ENCODE results near the gene MTREX. TPM values are rescaled to one million over a fixed set of nuclear protein-coding genes. Genes with fewer than 3 reads are reported as not detected.
A peak's percentile ranks its signal among the peaks of the same experiment; 100 is the strongest.

MTREX gene
- 10 to 100 TPM; 15.7 to 32.8 (median 25.5) TPM for polyA plus RNA-seq (ENCODE audit: low read depth in 6 of 6)

- no peak within 1 kb of the TSS for H3K4me3 Mint-ChIP-seq
- H3K36me3 Mint-ChIP-seq: no peaks in the 10 kb centered on the region
- peaks cover 20 to 35% (median 30%) of the 10 kb centered on the region in 3 donors for H3K4me1 Mint-ChIP-seq
- no peak within 1 kb of the TSS for H3K27ac Mint-ChIP-seq
- DNase-seq: peak; percentile 90
- peaks cover 0 to 2% (median 0%) of the 10 kb centered on the region in 7 donors for H3K9me3 Mint-ChIP-seq
- peak; percentile 90 to 92 for ATAC-seq (ENCODE audit: low read depth in 2 of 2)
- H3K27me3 Mint-ChIP-seq: no peaks in the 10 kb centered on the region
Measured at GRCh38 chr5:55307383-55308253, at the start of gene MTREX, which contains the start of gene DHX29. Gene MTREX (plus strand): TSS chr5:55307989. CDS start chr5:55308014, 25 bp downstream. Gene DHX29 (minus strand): TSS chr5:55307694. CDS start chr5:55307573, 121 bp downstream.

DNA sequence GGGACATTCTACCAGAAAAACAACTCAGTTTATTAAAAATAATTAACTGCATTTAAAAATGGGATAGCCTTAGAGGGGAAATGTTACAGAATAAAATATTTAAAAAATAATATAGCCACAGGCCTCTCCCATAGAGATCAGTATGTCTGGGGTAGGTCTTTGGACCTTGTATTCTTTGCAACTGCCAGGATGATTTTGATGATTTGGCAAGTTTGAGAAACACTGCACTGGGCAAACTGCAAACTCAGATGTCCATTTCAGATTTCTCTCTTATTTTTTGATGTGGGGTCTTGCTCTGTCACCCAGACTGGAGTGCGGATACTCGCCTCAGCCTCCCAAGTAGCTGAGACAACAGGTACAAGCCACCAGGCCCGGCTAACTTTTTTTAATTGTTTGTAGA is 49.5 kb upstream of the MTREX start:
- Mint-ChIP-seq H3K4me3 (no peak overlapping the region), H3K9me3 (no peaks in the 10 kb centered on the region), H3K27ac (no peak overlapping the region), H3K27me3 (no peaks in the 10 kb centered on the region), H3K4me1 (no peaks in the 10 kb centered on the region), H3K36me3 (peaks cover 9 to 14% of the 10 kb centered on the region in 2 donors)
- ATAC-seq (ENCODE audit: low read depth in 2 of 2): no peak
- no peak for DNase-seq

- Mint-ChIP-seq H3K36me3 (peaks cover 30 to 53% of the 10 kb centered on the region in 2 donors), H3K4me3 (no peak overlapping the region), H3K9me3 (no peaks in the 10 kb centered on the region), H3K27ac (peak overlapping the region in 1 of 6 donors; percentile 49), H3K4me1 (no peaks in the 10 kb centered on the region), H3K27me3 (no peaks in the 10 kb centered on the region)
- ATAC-seq (ENCODE audit: low read depth in 2 of 2) (no peak), DNase-seq (no peak)
Measured at GRCh38 chr5:55276771-55277170, 31.0 kb upstream of the MTREX start.

- ATAC-seq (ENCODE audit: low read depth in 2 of 2): no peak
- no peak for DNase-seq
- Mint-ChIP-seq H3K27ac (peak overlapping the region in 1 of 6 donors; percentile 62), H3K4me3 (no peak overlapping the region), H3K4me1 (no peaks in the 10 kb centered on the region), H3K27me3 (no peaks in the 10 kb centered on the region), H3K9me3 (no peaks in the 10 kb centered on the region), H3K36me3 (peaks cover 30 to 46% of the 10 kb centered on the region in 2 donors)
Measured at GRCh38 chr5:55278778-55279177, 29.0 kb upstream of the MTREX start.

DNA sequence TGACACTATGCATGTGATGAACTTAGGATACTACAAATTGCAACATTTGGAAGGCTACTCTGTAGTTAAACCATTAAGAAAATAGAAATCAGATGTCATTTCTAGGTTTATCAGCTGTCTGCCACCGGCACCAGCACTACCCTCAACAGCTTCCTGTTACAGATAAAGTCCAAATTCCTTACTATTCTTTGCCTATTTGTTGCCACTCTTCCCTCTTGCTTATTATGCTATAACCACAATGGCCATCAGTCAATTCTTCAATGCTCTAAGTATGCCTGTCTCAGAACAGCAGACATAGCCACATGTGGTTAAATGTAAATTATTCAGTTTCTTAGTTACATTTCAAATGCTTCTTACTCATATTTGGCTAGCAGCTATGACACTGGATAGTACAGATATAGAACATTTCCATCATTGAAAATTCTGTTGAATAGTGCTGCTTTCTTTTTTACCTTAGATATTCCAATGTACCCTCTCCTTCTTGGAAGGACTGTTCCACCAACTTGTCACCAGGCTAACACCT is 21.3 kb upstream of the MTREX start:
- H3K4me1 Mint-ChIP-seq: no peaks in the 10 kb centered on the region
- no peaks in the 10 kb centered on the region for H3K27me3 Mint-ChIP-seq
- DNase-seq (no peak), ATAC-seq (ENCODE audit: low read depth in 2 of 2) (no peak)
- no peak overlapping the region for H3K4me3 Mint-ChIP-seq
- H3K27ac Mint-ChIP-seq: no peak overlapping the region
- H3K9me3 Mint-ChIP-seq: no peaks in the 10 kb centered on the region
- H3K36me3 Mint-ChIP-seq: peaks cover 14 to 20% of the 10 kb centered on the region in 2 donors

- no peak for ATAC-seq (ENCODE audit: low read depth in 2 of 2)
- DNase-seq: no peak
- Mint-ChIP-seq H3K36me3 (peaks cover 37 to 44% of the 10 kb centered on the region in 2 donors), H3K27me3 (no peaks in the 10 kb centered on the region), H3K4me1 (no peaks in the 10 kb centered on the region), H3K9me3 (no peaks in the 10 kb centered on the region), H3K27ac (no peak overlapping the region), H3K4me3 (no peak overlapping the region)
Measured at GRCh38 chr5:55289808-55290207, 18.0 kb upstream of the MTREX start.

DNA sequence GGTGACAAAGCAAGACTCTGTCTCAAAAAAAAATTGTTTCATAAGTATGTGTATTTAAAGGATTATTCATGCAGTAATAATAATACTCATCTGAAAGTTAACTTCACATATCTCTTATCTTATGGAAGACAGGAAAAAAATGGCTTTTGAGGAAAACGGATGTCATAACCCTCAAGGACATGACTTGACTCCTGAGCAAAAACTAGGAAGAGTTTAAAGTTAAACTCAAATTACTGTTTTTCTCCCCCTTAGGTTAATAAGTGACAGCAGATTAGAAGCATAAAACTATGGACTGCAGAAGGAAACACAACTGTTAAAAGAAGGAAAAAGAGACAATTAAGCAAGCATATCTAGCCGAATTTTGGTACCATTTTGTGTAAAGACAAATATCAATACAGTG is 16.8 kb upstream of the MTREX start:
- DNase-seq (no peak), ATAC-seq (ENCODE audit: low read depth in 2 of 2) (no peak)
- Mint-ChIP-seq H3K9me3 (no peaks in the 10 kb centered on the region), H3K4me3 (no peak overlapping the region), H3K27me3 (no peaks in the 10 kb centered on the region), H3K36me3 (peaks cover 44 to 45% of the 10 kb centered on the region in 2 donors), H3K27ac (no peak overlapping the region), H3K4me1 (no peaks in the 10 kb centered on the region)

- ATAC-seq (ENCODE audit: low read depth in 2 of 2): no peak
- H3K27me3 Mint-ChIP-seq: no peaks in the 10 kb centered on the region
- H3K4me1 Mint-ChIP-seq: peaks cover 0 to 5% (median 0%) of the 10 kb centered on the region in 3 donors
- peaks cover 28 to 35% of the 10 kb centered on the region in 2 donors for H3K36me3 Mint-ChIP-seq
- H3K9me3 Mint-ChIP-seq: no peaks in the 10 kb centered on the region
- no peak overlapping the region for H3K27ac Mint-ChIP-seq
- H3K4me3 Mint-ChIP-seq: no peak overlapping the region
- no peak for DNase-seq
Measured at GRCh38 chr5:55294935-55295334, 12.9 kb upstream of the MTREX start.

DNA sequence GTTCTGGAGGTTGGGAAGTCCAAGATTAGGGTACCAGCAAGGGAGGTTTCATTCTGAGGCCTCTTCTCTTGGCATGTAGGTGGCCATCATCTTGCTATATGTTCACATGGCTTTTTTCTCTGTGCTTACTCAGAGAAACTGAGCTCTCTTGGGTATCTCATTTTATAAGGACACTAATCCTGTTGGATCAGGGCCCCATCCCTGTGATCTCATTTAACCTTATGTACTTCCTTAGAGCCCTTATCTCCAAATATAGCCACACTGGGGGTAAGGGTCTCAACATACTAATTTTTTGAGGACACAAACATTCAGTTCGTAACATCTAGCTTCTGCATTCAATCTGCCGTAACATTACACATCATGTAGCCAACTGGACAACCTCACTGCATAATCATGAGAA is 6.9 kb upstream of the MTREX start:
- Mint-ChIP-seq H3K4me1 (peaks cover 14 to 16% (median 15%) of the 10 kb centered on the region in 3 donors), H3K27ac (no peak overlapping the region), H3K9me3 (peaks cover 0 to 2% (median 0%) of the 10 kb centered on the region in 7 donors), H3K4me3 (peak overlapping the region in 1 of 8 donors; percentile 56), H3K36me3 (peaks cover 0 to 5% of the 10 kb centered on the region in 2 donors), H3K27me3 (no peaks in the 10 kb centered on the region)
- DNase-seq: no peak
- no peak for ATAC-seq (ENCODE audit: low read depth in 2 of 2)

DNA sequence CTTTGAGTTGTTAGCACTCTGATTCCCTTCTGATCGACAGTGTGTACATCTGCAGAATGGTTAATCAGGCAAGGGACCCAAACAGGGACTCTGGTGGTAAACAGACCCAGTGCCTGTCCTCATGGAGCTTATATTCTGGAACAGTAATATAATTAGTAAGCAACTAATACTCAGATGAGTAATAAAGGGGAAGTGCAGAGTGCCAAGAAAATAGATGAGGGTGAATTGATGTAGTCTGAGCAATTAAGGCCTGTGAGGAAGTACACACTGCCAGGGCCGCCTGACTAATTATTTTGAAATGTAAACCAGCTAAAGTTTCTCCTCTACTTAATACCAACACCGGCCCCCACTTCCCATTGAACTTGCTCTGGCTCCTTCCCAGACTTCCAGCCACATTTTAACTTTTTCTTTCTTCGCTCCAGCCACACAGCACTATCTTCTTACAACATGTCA is 4.5 kb upstream of the MTREX start:
- peaks cover 14 to 16% (median 15%) of the 10 kb centered on the region in 3 donors for H3K4me1 Mint-ChIP-seq
- H3K36me3 Mint-ChIP-seq: no peaks in the 10 kb centered on the region
- DNase-seq: no peak
- H3K27me3 Mint-ChIP-seq: no peaks in the 10 kb centered on the region
- ATAC-seq (ENCODE audit: low read depth in 2 of 2): no peak
- peak overlapping the region in 4 of 6 donors; percentile 57 to 94 (median 70) for H3K27ac Mint-ChIP-seq
- H3K9me3 Mint-ChIP-seq: peaks cover 0 to 2% (median 0%) of the 10 kb centered on the region in 7 donors
- H3K4me3 Mint-ChIP-seq: peak overlapping the region in 1 of 8 donors; percentile 37

DNA sequence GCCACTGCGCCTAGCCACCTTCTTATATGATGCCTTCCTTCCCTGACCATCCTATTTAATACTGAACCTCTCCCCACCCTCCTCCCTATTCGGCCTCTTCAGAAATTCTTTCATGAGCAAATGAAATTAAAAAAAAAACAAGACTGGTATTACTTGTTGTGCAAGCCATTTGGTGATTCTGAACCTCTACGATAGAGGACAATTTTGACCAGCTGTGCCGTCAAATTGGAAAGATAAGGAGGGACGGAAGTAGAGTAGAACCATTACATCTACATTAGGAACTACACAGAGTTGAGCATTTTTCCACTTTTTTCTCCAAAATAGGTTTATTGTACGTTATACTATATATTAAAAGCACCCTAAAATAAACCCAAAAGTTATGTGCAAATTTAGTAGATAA is 3.2 kb upstream of the MTREX start:
- Mint-ChIP-seq H3K36me3 (no peaks in the 10 kb centered on the region), H3K9me3 (peaks cover 0 to 2% (median 0%) of the 10 kb centered on the region in 7 donors), H3K4me3 (peak overlapping the region in 1 of 8 donors; percentile 6), H3K27me3 (no peaks in the 10 kb centered on the region), H3K4me1 (peaks cover 11 to 16% (median 15%) of the 10 kb centered on the region in 3 donors), H3K27ac (peak overlapping the region in 1 of 6 donors; percentile 19)
- DNase-seq: no peak
- ATAC-seq (ENCODE audit: low read depth in 2 of 2): no peak

- no peak for ATAC-seq (ENCODE audit: low read depth in 2 of 2)
- peaks cover 9 to 18% (median 15%) of the 10 kb centered on the region in 3 donors for H3K4me1 Mint-ChIP-seq
- H3K9me3 Mint-ChIP-seq: peaks cover 0 to 2% (median 0%) of the 10 kb centered on the region in 7 donors
- no peak for DNase-seq
- H3K27me3 Mint-ChIP-seq: no peaks in the 10 kb centered on the region
- H3K4me3 Mint-ChIP-seq: no peak overlapping the region
- H3K36me3 Mint-ChIP-seq: no peaks in the 10 kb centered on the region
- H3K27ac Mint-ChIP-seq: no peak overlapping the region
Measured at GRCh38 chr5:55305345-55305744, 2.4 kb upstream of the MTREX start.

GRCh38 chr5:55306641-55307382 is 977 bp upstream of the MTREX start:
- Mint-ChIP-seq H3K27me3 (no peaks in the 10 kb centered on the region), H3K27ac (no peak overlapping the region), H3K9me3 (peaks cover 0 to 2% (median 0%) of the 10 kb centered on the region in 7 donors), H3K4me3 (no peak overlapping the region), H3K36me3 (no peaks in the 10 kb centered on the region), H3K4me1 (peaks cover 14 to 31% (median 21%) of the 10 kb centered on the region in 3 donors)
- ATAC-seq (ENCODE audit: low read depth in 2 of 2) (no peak), DNase-seq (no peak)

Measured in naive B cell (primary cell).